SK-MEL-5 (cell line): ENCODE data around the gene RAB11B. TPM values are rescaled to one million over a fixed set of nuclear protein-coding genes. Genes with fewer than 3 reads are reported as not detected.

ENCODE experiments used
- DNase-seq: peaks from one replicate; pipeline ENCODE4 v3.0.0-alpha.2; 2016; ENCODE audit warnings: low read depth, low spot score
- in situ Hi-C: cut with HindIII; loops from 2 replicates; pipeline ENCODE4 v1.10.0; 2016; ENCODE audit warnings: low sequenced_read_pairs, high pct_unique_total_duplicates, low pct_unique_long_range_greater_than_20kb
- small RNA-seq, 2 experiments: library from RNA; depleted of rRNA; stranded (forward); fragments of <200 nt; gene quantifications; one replicate each; pipeline ENCODE3, GENCODE V24; 2014
- total RNA-seq: library from RNA; depleted of rRNA; stranded (reverse); fragments of >200 nt; shearing (Covaris generic); gene quantifications from 2 replicates; pipeline ENCODE4 v1.2.3, GENCODE V29; 2014; rRNA removed

Gene RAB11B
- total RNA-seq, 1 experiment from 2014 or later, result 6.4 TPM

- in situ Hi-C loops, result no loop called here
- peak; percentile 95 for DNase-seq
Observed at GRCh38 chr19:8444677-8445487, 54.7 kb downstream of the RAB11B start, which contains the start of gene HNRNPM. TSS of gene HNRNPM (plus strand) at chr19:8444975. CDS start at chr19:8444999, 24 bp downstream.

- DNase-seq, result peak; percentile 22
- in situ Hi-C loops, result no loop called here
Observed at GRCh38 chr19:8445488-8446001, 55.4 kb downstream of the RAB11B start.

DNA sequence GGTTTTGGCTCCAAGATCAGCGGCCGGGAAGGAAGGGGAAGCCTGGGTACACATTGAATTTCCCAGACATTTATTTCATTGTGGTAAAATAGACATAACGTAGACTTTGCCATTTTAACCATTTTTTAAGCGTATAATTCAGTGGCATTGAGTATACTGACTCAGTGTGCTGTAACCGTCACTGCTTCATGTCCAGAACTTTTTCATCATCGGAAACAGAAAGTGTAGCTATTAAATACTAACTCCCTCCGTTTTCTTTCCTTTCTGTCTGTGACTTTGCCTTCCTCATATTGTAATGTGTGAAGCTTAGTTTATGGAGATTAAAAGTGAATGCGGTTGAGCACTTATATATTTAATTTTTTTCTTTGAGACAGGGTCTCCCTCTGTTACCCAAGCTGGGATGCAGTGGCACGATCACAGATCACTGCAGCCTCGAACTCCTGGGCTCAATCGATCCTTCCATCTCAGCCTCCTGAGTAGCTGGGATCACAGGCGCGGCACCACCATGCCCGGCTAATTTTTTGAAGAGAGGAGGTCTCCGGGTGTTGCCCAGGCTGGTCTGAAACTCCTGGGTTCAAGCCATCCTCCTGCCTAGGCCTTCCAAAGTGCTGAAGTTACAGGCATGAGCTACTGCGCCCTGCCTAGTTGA lies 56.0 kb downstream of the RAB11B start:
- in situ Hi-C loops, result no loop called here
- DNase-seq, result no peak

- in situ Hi-C loops, result no loop called here
- no peak for DNase-seq
Observed at GRCh38 chr19:8449830-8450229, 59.7 kb downstream of the RAB11B start.

GRCh38 chr19:8451377-8451776 lies 61.2 kb downstream of the RAB11B start:
- in situ Hi-C loops, result no loop called here
- no peak for DNase-seq

DNA sequence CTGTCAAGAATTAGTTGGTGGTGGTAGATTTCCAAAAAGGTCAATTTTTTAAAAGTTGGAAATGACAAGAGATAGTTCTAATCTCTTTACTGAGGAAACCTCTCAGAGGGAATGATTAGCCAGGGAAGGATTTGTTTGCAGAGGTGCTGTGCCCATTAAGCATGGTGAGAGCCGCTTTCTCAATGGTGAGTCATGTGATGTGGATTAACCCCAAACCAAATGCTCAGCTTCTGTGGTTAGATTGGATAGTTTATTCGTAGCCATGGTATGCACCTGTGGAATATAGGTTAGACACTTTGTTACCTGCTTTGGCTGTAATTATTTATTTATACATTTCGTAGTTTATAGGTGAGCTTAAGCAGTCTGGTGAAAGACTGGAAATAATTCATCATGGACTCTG lies 61.7 kb downstream of the RAB11B start:
- DNase-seq, result no peak
- in situ Hi-C loops, result no loop called here

GRCh38 chr19:8452446-8453123 lies 62.4 kb downstream of the RAB11B start:
- in situ Hi-C loops, result no loop called here
- no peak for DNase-seq

GRCh38 chr19:8453616-8454015 lies 63.5 kb downstream of the RAB11B start:
- in situ Hi-C loops, result no loop called here
- DNase-seq, result no peak

Small RNAs within 50 kb of the gene (small RNA-seq; reads per million reads assigned to genes)
- 0 reads per million in 2 experiments for gene MIR4999

Other genes with a start within 250 kb of the RAB11B start
- gene FBN3, start 240.8 kb upstream of the RAB11B start, total RNA-seq, result not detected in 2 replicates
- 26.4 and 28.1 TPM in 2 replicates for gene CERS4, start 181.0 kb upstream of the RAB11B start, total RNA-seq
- gene CD320, start 82.0 kb upstream of the RAB11B start, total RNA-seq, result 99.4 and 112 TPM in 2 replicates
- gene NDUFA7, start 69.0 kb upstream of the RAB11B start, total RNA-seq, result 46.4 and 57.1 TPM in 2 replicates
- gene RPS28, start 68.9 kb upstream of the RAB11B start, total RNA-seq, result 786 and 875 TPM in 2 replicates
- 0.11 and 0.24 TPM in 2 replicates for gene KANK3, start 47.1 kb upstream of the RAB11B start, total RNA-seq
- 0.45 TPM in 1 of 2 replicates, not detected in the other for gene ANGPTL4, start 26.2 kb upstream of the RAB11B start, total RNA-seq
- 16.6 and 17.8 TPM in 2 replicates for gene MARCHF2, start 22.9 kb downstream of the RAB11B start, total RNA-seq
- 56.1 and 66.5 TPM in 2 replicates for gene HNRNPM, start 54.6 kb downstream of the RAB11B start, total RNA-seq
- not detected in 2 replicates for gene PRAM1, start 112.3 kb downstream of the RAB11B start, total RNA-seq
- 0.90 and 3.4 TPM in 2 replicates for gene ZNF414, start 123.8 kb downstream of the RAB11B start, total RNA-seq
- 0.05 and 0.27 TPM in 2 replicates for gene MYO1F, start 187.1 kb downstream of the RAB11B start, total RNA-seq
- gene ADAMTS10, start 220.4 kb downstream of the RAB11B start, total RNA-seq, result not detected in 2 replicates
- gene NFILZ, start 240.3 kb downstream of the RAB11B start, total RNA-seq, result not detected in 2 replicates